Memory B cell (primary cell): Measurements from ENCODE around the gene SPEF2.

Source experiments
- ATAC-seq: fragments of 150-1000 bp; cut with Tn5 transposase; 2 replicates; pipeline ENCODE4 v1.10.0; 2021; ENCODE audit warnings: low read depth, mild to moderate bottlenecking, moderate library complexity
- DNase-seq, 2 donors: peaks; one replicate each; pipeline ENCODE4 v3.0.0; 2022; ENCODE audit warnings: low spot score in 2 of 2
- H3K27ac Mint-ChIP-seq: one replicate; pipeline ENCODE4 v1.8.0; 2022; ENCODE audit warnings: mild to moderate bottlenecking, moderate library complexity, mixed read lengths
- H3K27me3 Mint-ChIP-seq: one replicate; pipeline ENCODE4 v1.8.0; 2022; ENCODE audit warnings: mixed read lengths
- H3K36me3 Mint-ChIP-seq: one replicate; pipeline ENCODE4 v1.8.0; 2022; ENCODE audit warnings: mild to moderate bottlenecking, mixed read lengths
- H3K4me1 Mint-ChIP-seq: one replicate; pipeline ENCODE4 v1.8.0; 2022; ENCODE audit warnings: mixed read lengths
- H3K4me3 Mint-ChIP-seq: one replicate; pipeline ENCODE4 v1.8.0; 2022; ENCODE audit warnings: mild to moderate bottlenecking, moderate library complexity, mixed read lengths
- H3K9me3 Mint-ChIP-seq: one replicate; pipeline ENCODE4 v1.8.0; 2022; ENCODE audit warnings: mixed read lengths

The SPEF2 gene

GRCh38 chr5:35816881-35817521, 199.3 kb downstream of the SPEF2 start:
- Mint-ChIP-seq H3K36me3 (no peaks in the 10 kb centered on the region), H3K4me3 (no peak overlapping the region), H3K4me1 (no peaks in the 10 kb centered on the region), H3K27me3 (no peaks in the 10 kb centered on the region), H3K9me3 (no peaks in the 10 kb centered on the region), H3K27ac (no peak overlapping the region)
- DNase-seq (no peak), ATAC-seq (no peak)

GRCh38 chr5:35819026-35819425, 201.4 kb downstream of the SPEF2 start:
- Mint-ChIP-seq H3K4me3 (no peak overlapping the region), H3K4me1 (no peaks in the 10 kb centered on the region), H3K27ac (no peak overlapping the region), H3K36me3 (no peaks in the 10 kb centered on the region), H3K9me3 (no peaks in the 10 kb centered on the region), H3K27me3 (peaks cover 2% of the 10 kb centered on the region)
- no peak for DNase-seq
- no peak for ATAC-seq

- no peak for DNase-seq
- no peaks in the 10 kb centered on the region for H3K9me3 Mint-ChIP-seq
- ATAC-seq: no peak
- H3K27ac Mint-ChIP-seq: no peak overlapping the region
- no peaks in the 10 kb centered on the region for H3K36me3 Mint-ChIP-seq
- peaks cover 2% of the 10 kb centered on the region for H3K27me3 Mint-ChIP-seq
- no peaks in the 10 kb centered on the region for H3K4me1 Mint-ChIP-seq
- H3K4me3 Mint-ChIP-seq: no peak overlapping the region
Observed at GRCh38 chr5:35819668-35820067, 202.0 kb downstream of the SPEF2 start.

GRCh38 chr5:35820735-35821134, 203.1 kb downstream of the SPEF2 start:
- DNase-seq (no peak), ATAC-seq (no peak)
- no peak overlapping the region for H3K4me3 Mint-ChIP-seq
- H3K27ac Mint-ChIP-seq: no peak overlapping the region
- H3K27me3 Mint-ChIP-seq: peaks cover 2% of the 10 kb centered on the region
- H3K4me1 Mint-ChIP-seq: no peaks in the 10 kb centered on the region
- no peaks in the 10 kb centered on the region for H3K9me3 Mint-ChIP-seq
- H3K36me3 Mint-ChIP-seq: no peaks in the 10 kb centered on the region

- ATAC-seq: no peak
- no peak for DNase-seq
- Mint-ChIP-seq H3K4me1 (no peaks in the 10 kb centered on the region), H3K27ac (no peak overlapping the region), H3K27me3 (peaks cover 2% of the 10 kb centered on the region), H3K36me3 (no peaks in the 10 kb centered on the region), H3K9me3 (no peaks in the 10 kb centered on the region), H3K4me3 (no peak overlapping the region)
Observed at GRCh38 chr5:35821513-35821912, 203.8 kb downstream of the SPEF2 start.

- no peak for ATAC-seq
- no peaks in the 10 kb centered on the region for H3K4me1 Mint-ChIP-seq
- no peak for DNase-seq
- H3K9me3 Mint-ChIP-seq: no peaks in the 10 kb centered on the region
- no peak overlapping the region for H3K27ac Mint-ChIP-seq
- H3K4me3 Mint-ChIP-seq: no peak overlapping the region
- peaks cover 2% of the 10 kb centered on the region for H3K27me3 Mint-ChIP-seq
- H3K36me3 Mint-ChIP-seq: no peaks in the 10 kb centered on the region
Observed at GRCh38 chr5:35822511-35822910, 204.8 kb downstream of the SPEF2 start.

GRCh38 chr5:35823347-35824098, 205.9 kb downstream of the SPEF2 start:
- no peak overlapping the region for H3K4me3 Mint-ChIP-seq
- DNase-seq (no peak), ATAC-seq (no peak)
- H3K27me3 Mint-ChIP-seq: peaks cover 2% of the 10 kb centered on the region
- H3K4me1 Mint-ChIP-seq: no peaks in the 10 kb centered on the region
- H3K9me3 Mint-ChIP-seq: no peaks in the 10 kb centered on the region
- H3K36me3 Mint-ChIP-seq: no peaks in the 10 kb centered on the region
- no peak overlapping the region for H3K27ac Mint-ChIP-seq

- H3K4me1 Mint-ChIP-seq: no peaks in the 10 kb centered on the region
- no peak overlapping the region for H3K4me3 Mint-ChIP-seq
- H3K9me3 Mint-ChIP-seq: no peaks in the 10 kb centered on the region
- peaks cover 2% of the 10 kb centered on the region for H3K27me3 Mint-ChIP-seq
- ATAC-seq (no peak), DNase-seq (no peak)
- no peak overlapping the region for H3K27ac Mint-ChIP-seq
- no peaks in the 10 kb centered on the region for H3K36me3 Mint-ChIP-seq
Observed at GRCh38 chr5:35826056-35826455, 208.4 kb downstream of the SPEF2 start.

- DNase-seq: no peak
- Mint-ChIP-seq H3K36me3 (no peaks in the 10 kb centered on the region), H3K4me3 (no peak overlapping the region), H3K4me1 (no peaks in the 10 kb centered on the region), H3K27me3 (peaks cover 2% of the 10 kb centered on the region), H3K9me3 (no peaks in the 10 kb centered on the region), H3K27ac (no peak overlapping the region)
- ATAC-seq: no peak
Observed at GRCh38 chr5:35826554-35826953, 208.9 kb downstream of the SPEF2 start.

- Mint-ChIP-seq H3K27ac (no peak overlapping the region), H3K4me1 (no peaks in the 10 kb centered on the region), H3K9me3 (no peaks in the 10 kb centered on the region), H3K4me3 (no peak overlapping the region), H3K36me3 (no peaks in the 10 kb centered on the region), H3K27me3 (no peaks in the 10 kb centered on the region)
- no peak for DNase-seq
- no peak for ATAC-seq
Observed at GRCh38 chr5:35828082-35828598, 210.5 kb downstream of the SPEF2 start.

- Mint-ChIP-seq H3K4me1 (no peaks in the 10 kb centered on the region), H3K9me3 (no peaks in the 10 kb centered on the region), H3K27me3 (no peaks in the 10 kb centered on the region), H3K4me3 (no peak overlapping the region), H3K36me3 (no peaks in the 10 kb centered on the region), H3K27ac (no peak overlapping the region)
- DNase-seq (no peak), ATAC-seq (no peak)
Observed at GRCh38 chr5:35830587-35830986, 212.9 kb downstream of the SPEF2 start.

- H3K4me1 Mint-ChIP-seq: no peaks in the 10 kb centered on the region
- H3K36me3 Mint-ChIP-seq: no peaks in the 10 kb centered on the region
- H3K4me3 Mint-ChIP-seq: no peak overlapping the region
- no peak overlapping the region for H3K27ac Mint-ChIP-seq
- H3K9me3 Mint-ChIP-seq: no peaks in the 10 kb centered on the region
- DNase-seq (no peak), ATAC-seq (no peak)
- no peaks in the 10 kb centered on the region for H3K27me3 Mint-ChIP-seq
Observed at GRCh38 chr5:35832762-35833161, 215.1 kb downstream of the SPEF2 start.

GRCh38 chr5:35833224-35833623, 215.6 kb downstream of the SPEF2 start:
- H3K4me3 Mint-ChIP-seq: no peak overlapping the region
- no peaks in the 10 kb centered on the region for H3K27me3 Mint-ChIP-seq
- no peaks in the 10 kb centered on the region for H3K36me3 Mint-ChIP-seq
- H3K4me1 Mint-ChIP-seq: no peaks in the 10 kb centered on the region
- DNase-seq (no peak), ATAC-seq (no peak)
- H3K27ac Mint-ChIP-seq: no peak overlapping the region
- H3K9me3 Mint-ChIP-seq: no peaks in the 10 kb centered on the region

GRCh38 chr5:35835796-35836742, 218.4 kb downstream of the SPEF2 start:
- Mint-ChIP-seq H3K4me3 (no peak overlapping the region), H3K27me3 (no peaks in the 10 kb centered on the region), H3K4me1 (no peaks in the 10 kb centered on the region), H3K9me3 (no peaks in the 10 kb centered on the region), H3K36me3 (no peaks in the 10 kb centered on the region), H3K27ac (no peak overlapping the region)
- no peak for ATAC-seq
- DNase-seq: no peak
